AG20443 (cell line): ENCODE results near the gene FABP1.
A peak's percentile ranks its signal among the peaks of the same experiment; 100 is the strongest.

Experiments
- DNase-seq: peaks from one replicate; pipeline ENCODE4 v3.0.0; 2012; ENCODE audit warnings: low spot score, mixed read lengths

The FABP1 gene

GRCh38 chr2:88081924-88082608 is 45.8 kb downstream of the FABP1 start:
- DNase-seq = no peak

GRCh38 chr2:88080545-88080944 is 47.3 kb downstream of the FABP1 start:
- DNase-seq = no peak

- DNase-seq = no peak
Observed at GRCh38 chr2:88078643-88079172, 49.2 kb downstream of the FABP1 start.

- DNase-seq = no peak
Observed at GRCh38 chr2:88077080-88077479, 50.8 kb downstream of the FABP1 start.

GRCh38 chr2:88074854-88075292 is 53.0 kb downstream of the FABP1 start:
- DNase-seq = peak; percentile 62

GRCh38 chr2:88074150-88074549 is 53.7 kb downstream of the FABP1 start:
- no peak for DNase-seq
